H1 (cell line): Measurements from ENCODE around the gene SHH. TPM values are rescaled to one million over a fixed set of nuclear protein-coding genes. Genes with fewer than 3 reads are reported as not detected.

Experiments
- CTCF ChIA-PET: fragments of 300-600 bp; sonication (Branson Sonifier 250); formaldehyde crosslinking; loops from one replicate; lab custom pipeline; 2021; ENCODE audit not compliant: partially characterized antibody; lab: Charles Lee
- POLR2A ChIA-PET: fragments of 300-600 bp; sonication (Branson Sonifier 250); formaldehyde crosslinking; loops from one replicate; lab custom pipeline; 2021; ENCODE audit warnings: inconsistent platforms; ENCODE audit not compliant: partially characterized antibody; lab: Charles Lee
- DNase-seq, 2 experiments: peaks; one replicate each; pipeline versions ENCODE4 v3.0.0 to v3.0.0-alpha.2; 2010 to 2022; ENCODE audit warnings: low spot score in 2 of 2, low read depth in 1 of 2, mixed read lengths in 1 of 2
- FAIRE-seq: peaks from 2 replicates; lab custom pipeline; 2011; peaks lifted over from hg19 to GRCh38; lab: Jason Lieb, UNC
- H2AFZ ChIP-seq: 2 replicates; pipeline ENCODE4 v1.8.1; 2012; ENCODE audit warnings: low read length, inconsistent platforms
- H2AK5ac ChIP-seq: 2 replicates; pipeline ENCODE4 v1.6.1; 2013; ENCODE audit warnings: low read depth, low read length
- H2BK120ac ChIP-seq: replicated peaks from 2 replicates; pipeline ENCODE3; 2013; ENCODE audit warnings: low read depth, low read length, inconsistent platforms
- H2BK12ac ChIP-seq: 2 replicates; pipeline ENCODE4 v1.6.1; 2013; ENCODE audit warnings: low read depth, low read length
- H2BK15ac ChIP-seq: 2 replicates; pipeline ENCODE4 v1.6.1; 2013; ENCODE audit warnings: low read length
- H2BK20ac ChIP-seq: 2 replicates; pipeline ENCODE4 v1.6.1; 2013; ENCODE audit warnings: low read length
- H2BK5ac ChIP-seq: 2 replicates; pipeline ENCODE4 v1.6.1; 2013; ENCODE audit warnings: low read depth, low read length
- H3K14ac ChIP-seq: 2 replicates; pipeline ENCODE4 v1.6.1; 2013; ENCODE audit warnings: inconsistent platforms; ENCODE audit not compliant: insufficient read length
- H3K18ac ChIP-seq: 2 replicates; pipeline ENCODE4 v1.6.1; 2013; ENCODE audit warnings: low read length; ENCODE audit errors: extremely low read depth
- H3K23ac ChIP-seq: 2 replicates; pipeline ENCODE4 v1.6.1; 2013; ENCODE audit warnings: inconsistent platforms; ENCODE audit not compliant: insufficient read length
- H3K23me2 ChIP-seq: 2 replicates; pipeline ENCODE4 v1.6.1; 2013; ENCODE audit warnings: low read depth, low read length
- H3K27ac ChIP-seq: 2 replicates; pipeline ENCODE4 v1.6.1; 2011; ENCODE audit warnings: low read depth, low read length, inconsistent platforms
- H3K27me3 ChIP-seq, 4 experiments: replicated peaks in 1 of 4; 1 replicate in 1 of 4; 2 replicates in 3 of 4; pipeline versions ENCODE4 v1.6.1 to v1.8.1; 2011 to 2013; ENCODE audit warnings: low read length in 3 of 4, mild to moderate bottlenecking in 3 of 4, inconsistent platforms in 2 of 4, mixed read lengths in 2 of 4, moderate library complexity in 1 of 4; ENCODE audit not compliant: control insufficient read depth in 3 of 4, insufficient read depth in 3 of 4; ENCODE audit errors: extremely low read depth in 1 of 4
- H3K36me3 ChIP-seq, 4 experiments: 2 replicates each; pipeline versions ENCODE4 v1.6.1 to v1.8.1; 2011 to 2013; ENCODE audit warnings: mild to moderate bottlenecking in 4 of 4, low read length in 3 of 4, moderate library complexity in 2 of 4, control low read depth in 1 of 4, inconsistent platforms in 1 of 4; ENCODE audit not compliant: insufficient read depth in 4 of 4, control insufficient read depth in 2 of 4
- H3K4ac ChIP-seq: replicated peaks from 2 replicates; pipeline ENCODE3; 2013; ENCODE audit warnings: low read length, low read depth, mixed read lengths, inconsistent platforms; ENCODE audit not compliant: insufficient read length
- H3K4me1 ChIP-seq, 4 experiments: replicated peaks in 1 of 4; 1 replicate in 1 of 4; 2 replicates in 3 of 4; pipeline versions ENCODE4 v1.6.1 to v1.8.1; 2011 to 2013; ENCODE audit warnings: low read length in 3 of 4, inconsistent platforms in 2 of 4, mixed read lengths in 1 of 4; ENCODE audit not compliant: insufficient read depth in 4 of 4, control insufficient read depth in 3 of 4
- H3K4me2 ChIP-seq, 2 experiments: 2 replicates each; pipeline versions ENCODE4 v1.6.1 to v1.8.1; 2011 to 2013; ENCODE audit warnings: low read depth in 2 of 2, low read length in 2 of 2, control low read depth in 1 of 2, inconsistent platforms in 1 of 2, mild to moderate bottlenecking in 1 of 2; ENCODE audit not compliant: insufficient read depth in 1 of 2
- H3K4me3 ChIP-seq, 4 experiments: fragments of 200-600, 300-600 bp in 1 of 4; sonication (generic), shearing (Covaris generic), sonication (Bioruptor Twin) in 1 of 4; 2 replicates each; pipeline versions ENCODE4 v1.5.1 to v1.8.1; 2011 to 2016; ENCODE audit warnings: low read length in 4 of 4, low read depth in 3 of 4, control low read depth in 2 of 4, inconsistent platforms in 2 of 4, mild to moderate bottlenecking in 2 of 4, mixed read lengths in 1 of 4, moderate library complexity in 1 of 4; ENCODE audit not compliant: insufficient read depth in 2 of 4; ENCODE audit errors: extremely low read depth in 1 of 4
- H3K56ac ChIP-seq: replicated peaks from 2 replicates; pipeline ENCODE3; 2013; ENCODE audit warnings: low read depth, mild to moderate bottlenecking, mixed read lengths, low read length, inconsistent platforms; ENCODE audit not compliant: insufficient read length
- H3K79me1 ChIP-seq: 2 replicates; pipeline ENCODE4 v1.6.1; 2013; ENCODE audit warnings: low read depth, low read length, control low read depth
- H3K79me2 ChIP-seq, 2 experiments: 2 replicates each; pipeline versions ENCODE4 v1.6.1 to v1.8.1; 2012 to 2013; ENCODE audit warnings: low read length in 2 of 2, mild to moderate bottlenecking in 2 of 2, inconsistent platforms in 1 of 2; ENCODE audit not compliant: insufficient read depth in 2 of 2, control insufficient read depth in 1 of 2
- H3K9ac ChIP-seq, 4 experiments: replicated peaks in 1 of 4; 1 replicate in 1 of 4; 2 replicates in 3 of 4; pipeline versions ENCODE4 v1.6.1 to v1.8.1; 2011 to 2013; ENCODE audit warnings: low read depth in 3 of 4, low read length in 3 of 4, control low read depth in 2 of 4, mild to moderate bottlenecking in 2 of 4, moderate library complexity in 2 of 4, inconsistent platforms in 1 of 4; ENCODE audit errors: extremely low read depth in 1 of 4
- H3K9me3 ChIP-seq, 2 experiments: 2 replicates each; pipeline versions ENCODE4 v1.6.1 to v1.8.1; 2012 to 2013; ENCODE audit warnings: mild to moderate bottlenecking in 2 of 2, moderate library complexity in 2 of 2, control low read depth in 1 of 2, inconsistent platforms in 1 of 2, low read depth in 1 of 2, low read length in 1 of 2, mixed read lengths in 1 of 2; ENCODE audit not compliant: insufficient read depth in 2 of 2
- H4K20me1 ChIP-seq, 2 experiments: replicated peaks in 1 of 2; 2 replicates each; pipeline versions ENCODE3 to v1.8.1; 2011 to 2013; ENCODE audit warnings: inconsistent platforms in 2 of 2, low read length in 2 of 2, mild to moderate bottlenecking in 1 of 2; ENCODE audit not compliant: insufficient read depth in 2 of 2, control insufficient read depth in 1 of 2
- H4K5ac ChIP-seq: 2 replicates; pipeline ENCODE4 v1.6.1; 2013; ENCODE audit warnings: low read length, low read depth, mixed read lengths, inconsistent platforms; ENCODE audit not compliant: insufficient read length
- H4K8ac ChIP-seq: 2 replicates; pipeline ENCODE4 v1.8.0; 2013; ENCODE audit warnings: mild to moderate bottlenecking, moderate library complexity, low read length, inconsistent platforms; ENCODE audit not compliant: insufficient read depth; ENCODE audit errors: extremely low read depth
- H4K91ac ChIP-seq: replicated peaks from 2 replicates; pipeline ENCODE3; 2013; ENCODE audit warnings: low read length, mixed read lengths, inconsistent platforms; ENCODE audit not compliant: insufficient read length
- EGR1 ChIP-seq: IDR thresholded peaks from 2 replicates; pipeline ENCODE4 v1.6.1; 2011; ENCODE audit warnings: low read depth, low read length, borderline replicate concordance
- PHF8 ChIP-seq: fragments of 200-600 bp; sonication (generic); conservative IDR thresholded peaks from 2 replicates; pipeline ENCODE4 v1.7.1; 2012; ENCODE audit warnings: low read depth, mild to moderate bottlenecking, inconsistent platforms, low read length, moderate library complexity
- WGBS, 2 experiments: shearing (Covaris generic) in 1 of 2; methylation state at CpG; one replicate each; pipeline versions ENCODE4 v1.1.6 to v1.1.7; 2013 to 2015; ENCODE audit warnings: low lambda C conversion rate in 2 of 2, mixed read lengths in 2 of 2, inconsistent platforms in 1 of 2, low coverage in 1 of 2, missing lambda C conversion rate in 1 of 2; ENCODE audit not compliant: insufficient replicate concordance in 2 of 2, insufficient coverage in 1 of 2, insufficient read length in 1 of 2; ENCODE audit errors: extremely low coverage in 1 of 2, missing lambda C conversion rate in 1 of 2; 5-methylcytosine and 5-hydroxymethylcytosine counted together
- polyA plus RNA-seq, 7 experiments: library from polyadenylated mRNA; depleted of rRNA in 3 of 7; stranded (reverse) in 5 of 7; unstranded in 2 of 7; fragments of >200 nt in 5 of 7; fragments of 200-250 nt in 2 of 7; gene quantifications; 1 replicate in 5 of 7; 2 replicates in 1 of 7; 4 replicates in 1 of 7; pipeline versions ENCODE4 v1.2.1 to v1.2.3, GENCODE V29; 2011 to 2013; ENCODE audit warnings: missing spikeins in 2 of 7, mixed read lengths in 2 of 7
- total RNA-seq: library from RNA; stranded (reverse); fragmentation: NEBNext Ultra II Directional; extraction: Animal tissue kit (Norgen Biotek cat#: 25700); gene quantifications from 2 replicates; pipeline ENCODE4 v1.2.1, GENCODE V29; 2021

The SHH gene
- total and polyA plus RNA-seq, 2 of the 8 experiments (the other 6 are each of a cell fraction or from before 2014, with no cell fraction given), result not detected

GRCh38 chr7:155799514-155799913, 12.7 kb downstream of the SHH start:
- H3K9me3 ChIP-seq, result peaks cover 0 to 8% of the 10 kb centered on the region in 2 experiments; a peak in 2 of 4 replicates
- DNase-seq, result no peak
- H2BK120ac ChIP-seq, result no peak overlapping the region
- CTCF ChIA-PET, result interaction anchor here (1.0 to 1.3 kb wide), 3 partner anchors 11 to 214 kb away, joined by 3 to 4 read pairs (median 3); no protein-coding TSS in a partner anchor
- no peak overlapping the region for H2BK20ac ChIP-seq
- peaks cover 0 to 4% of the 10 kb centered on the region in 2 experiments for H4K20me1 ChIP-seq
- H3K4me2 ChIP-seq, result no peak overlapping the region
- no peaks in the 10 kb centered on the region for H3K79me1 ChIP-seq
- H3K56ac ChIP-seq, result no peak overlapping the region
- H3K9ac ChIP-seq, result no peak overlapping the region
- H3K4me3 ChIP-seq, result no peak overlapping the region
- no peak overlapping the region for H4K8ac ChIP-seq
- no peak overlapping the region for H3K27ac ChIP-seq
- H2BK5ac ChIP-seq, result no peak overlapping the region
- TF ChIP-seq PHF8 (no peak), EGR1 (no peak)
- TF ChIP-seq, all 59 proteins: peak for 0
- Histone ChIP-seq H3K4me1 (peaks cover 0 to 9% (median 4%) of the 10 kb centered on the region in 4 experiments; a peak in 5 of 7 replicates), H2AK5ac (no peak overlapping the region), H3K36me3 (peaks cover 0 to 6% (median 0%) of the 10 kb centered on the region in 4 experiments; a peak in 2 of 8 replicates), H3K18ac (no peak overlapping the region), H3K4ac (no peak overlapping the region), H4K5ac (no peak overlapping the region), H3K23me2 (peaks cover 5% of the 10 kb centered on the region; the same call in 1 of the 2 replicates), H3K14ac (no peak overlapping the region), H3K23ac (no peak overlapping the region), H4K91ac (no peak overlapping the region), H2BK12ac (no peak overlapping the region), H2BK15ac (no peak overlapping the region), H2AFZ (no peak overlapping the region), H3K79me2 (no peaks in the 10 kb centered on the region), H3K27me3 (peaks cover 33 to 86% (median 71%) of the 10 kb centered on the region in 4 experiments)
- WGBS, 2 experiments, result 91% methylated on average over 19 of the region's 19 CpGs; no CpG with 5 or more reads in 1 of the 2 experiments
- FAIRE-seq, result no peak
- POLR2A ChIA-PET, result no interaction called here
